Lung microvascular endothelial cell (primary cell): ENCODE data around the gene KCNT2. TPM values are rescaled to one million over a fixed set of nuclear protein-coding genes. Genes with fewer than 3 reads are reported as not detected.
"Not testable (repeated sequence)": the region's sequence is repeated elsewhere in the genome, so short reads cannot be mapped to it uniquely, and the experiment has no call there.

Source experiments
- DNase-seq, 2 donors: peaks; one replicate each; pipeline versions ENCODE4 v3.0.0 to v3.0.0-alpha.2; 2010; ENCODE audit warnings: low read depth in 2 of 2
- total RNA-seq: library from RNA; depleted of rRNA; stranded (reverse); fragments of >200 nt; gene quantifications from 2 replicates; pipeline ENCODE4 v1.2.1, GENCODE V29; 2014

KCNT2 gene
- total RNA-seq, 1 donor from 2014 or later: under 0.01 TPM

GRCh38 chr1:196516373-196516772 lies 91.9 kb downstream of the KCNT2 start:
- no peak for DNase-seq

DNA sequence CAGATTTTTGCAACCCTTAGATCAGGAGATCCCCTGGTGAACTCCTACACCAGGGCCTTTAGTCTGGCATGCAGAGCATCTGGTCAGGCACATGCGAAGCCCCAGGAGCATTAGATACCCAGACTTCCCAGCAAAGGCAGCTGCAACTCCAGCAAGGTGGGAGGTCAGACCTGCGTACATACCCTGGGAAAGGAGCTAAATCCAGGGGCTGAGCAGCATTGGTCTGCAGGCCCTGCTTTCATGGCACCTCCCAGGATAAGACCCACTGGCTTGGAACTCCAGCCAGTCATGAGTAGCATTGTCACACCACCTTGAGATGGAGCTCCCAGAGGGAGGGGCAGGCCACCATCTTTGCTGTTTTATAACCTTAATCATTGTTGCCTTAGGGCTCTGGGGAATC lies 92.3 kb downstream of the KCNT2 start:
- no peak for DNase-seq

- no peak for DNase-seq
Measured at GRCh38 chr1:196513821-196514220, 94.4 kb downstream of the KCNT2 start.

DNA sequence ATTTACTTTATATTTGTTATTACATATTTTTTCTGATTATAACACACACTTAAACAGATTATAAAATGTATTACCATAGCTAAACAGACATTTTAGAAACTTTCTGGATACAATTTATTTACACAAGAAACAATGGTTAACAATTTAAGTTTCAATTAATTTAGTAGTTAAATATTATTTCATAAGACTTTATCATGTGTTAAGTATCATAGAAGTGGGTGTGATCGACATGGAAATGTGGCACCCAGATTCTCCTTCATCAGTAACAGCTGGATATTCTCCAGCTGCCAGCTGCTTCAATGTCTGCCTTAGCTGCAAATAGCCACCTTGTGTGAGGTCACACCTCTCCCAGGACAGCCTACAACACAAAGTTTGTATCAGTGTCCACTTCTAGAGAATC lies 97.8 kb downstream of the KCNT2 start:
- no peak for DNase-seq

DNA sequence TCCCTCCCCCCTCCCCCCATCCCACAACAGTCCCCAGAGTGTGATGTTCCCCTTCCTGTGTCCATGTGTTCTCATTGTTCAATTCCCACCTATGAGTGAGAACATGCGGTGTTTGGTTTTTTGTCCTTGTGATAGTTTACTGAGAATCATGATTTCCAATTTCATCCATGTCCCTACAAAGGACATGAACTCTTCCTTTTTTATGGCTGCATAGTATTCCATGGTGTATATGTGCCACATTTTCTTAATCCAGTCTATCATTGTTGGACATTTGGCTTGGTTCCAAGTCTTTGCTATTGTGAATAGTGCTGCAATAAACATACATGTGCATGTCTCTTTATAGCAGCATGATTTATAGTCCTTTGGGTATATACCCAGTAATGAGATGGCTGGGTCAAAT lies 104.0 kb downstream of the KCNT2 start:
- not testable (repeated sequence) for DNase-seq

- DNase-seq: no peak
Measured at GRCh38 chr1:196502437-196502836, 105.8 kb downstream of the KCNT2 start.

DNA sequence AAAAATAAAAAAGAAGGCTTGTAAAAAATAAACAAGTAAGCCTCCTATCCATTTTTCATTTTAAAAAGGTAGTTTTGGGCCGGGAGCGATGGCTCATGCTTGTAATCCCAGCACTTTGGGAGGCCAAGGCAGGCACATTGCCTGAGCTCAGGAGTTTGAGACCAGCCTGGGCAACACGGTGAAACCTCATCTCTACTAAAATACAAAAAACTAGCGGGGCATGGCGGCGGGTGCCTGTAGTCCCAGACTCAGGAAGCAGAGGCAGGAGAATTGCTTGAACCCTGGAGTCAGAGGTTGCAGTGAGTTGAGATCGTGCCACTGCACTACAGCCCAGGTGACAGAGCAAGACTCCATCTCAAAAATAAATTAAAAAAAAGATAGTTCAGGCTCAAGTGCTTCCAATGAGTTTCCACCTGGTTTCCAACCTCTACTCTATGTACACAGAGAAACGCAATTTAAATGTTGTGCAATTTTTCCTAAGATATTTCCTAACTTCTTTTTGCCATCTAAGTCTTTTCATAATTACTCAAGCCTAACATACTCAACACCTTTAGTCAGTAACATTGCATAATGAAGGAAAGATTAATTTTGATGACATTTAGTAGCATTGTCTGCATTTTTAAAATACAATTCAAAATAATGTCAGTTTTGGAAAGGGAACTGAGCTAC lies 106.3 kb downstream of the KCNT2 start:
- DNase-seq: no peak

- DNase-seq: no peak
Measured at GRCh38 chr1:196497817-196498216, 110.4 kb downstream of the KCNT2 start.

GRCh38 chr1:196494766-196495165 lies 113.5 kb downstream of the KCNT2 start:
- no peak for DNase-seq

- no peak for DNase-seq
Measured at GRCh38 chr1:196493881-196494280, 114.4 kb downstream of the KCNT2 start.

DNA sequence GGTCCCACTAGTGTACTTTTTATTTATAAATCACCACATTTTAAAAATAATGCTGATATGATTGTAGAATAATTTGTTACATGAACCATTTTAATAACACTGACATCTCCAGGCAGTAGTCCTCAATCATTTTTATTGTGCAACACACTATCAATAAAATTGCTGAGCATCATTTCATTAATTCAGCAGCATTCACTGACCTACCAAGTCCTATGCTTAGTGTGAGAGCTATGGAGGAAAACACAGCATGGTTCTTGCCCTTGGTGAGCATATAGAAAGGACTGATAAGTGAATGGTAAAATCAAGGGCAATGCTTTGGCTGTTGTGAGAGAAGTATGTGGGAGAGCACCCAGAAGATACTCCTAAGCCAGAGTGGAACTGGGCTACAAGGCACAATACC lies 119.7 kb downstream of the KCNT2 start:
- no peak for DNase-seq

- DNase-seq: peak in 1 of 2 donors; percentile 73
Measured at GRCh38 chr1:196486346-196486745, 121.9 kb downstream of the KCNT2 start.

- DNase-seq: no peak
Measured at GRCh38 chr1:196481616-196482015, 126.6 kb downstream of the KCNT2 start.

DNA sequence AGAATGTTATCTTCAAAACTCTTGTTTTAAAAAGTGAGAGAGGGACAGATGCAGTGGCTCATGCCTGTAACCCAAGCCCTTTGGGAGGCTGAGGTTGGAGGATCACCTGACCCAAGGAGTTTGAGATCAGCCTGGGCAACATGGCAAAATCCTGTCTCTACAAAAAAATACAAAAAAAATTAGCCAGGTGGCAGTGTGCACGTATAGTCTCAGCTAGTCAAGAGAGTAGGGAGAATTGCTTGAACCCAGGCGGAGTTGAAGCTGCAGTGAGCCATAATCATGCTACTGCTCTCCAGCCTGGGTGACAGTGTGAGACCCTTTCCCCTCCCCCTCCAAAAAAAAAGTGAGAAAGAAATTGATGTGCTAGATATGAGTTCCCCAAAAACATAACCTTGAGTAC lies 131.0 kb downstream of the KCNT2 start:
- DNase-seq: no peak

DNA sequence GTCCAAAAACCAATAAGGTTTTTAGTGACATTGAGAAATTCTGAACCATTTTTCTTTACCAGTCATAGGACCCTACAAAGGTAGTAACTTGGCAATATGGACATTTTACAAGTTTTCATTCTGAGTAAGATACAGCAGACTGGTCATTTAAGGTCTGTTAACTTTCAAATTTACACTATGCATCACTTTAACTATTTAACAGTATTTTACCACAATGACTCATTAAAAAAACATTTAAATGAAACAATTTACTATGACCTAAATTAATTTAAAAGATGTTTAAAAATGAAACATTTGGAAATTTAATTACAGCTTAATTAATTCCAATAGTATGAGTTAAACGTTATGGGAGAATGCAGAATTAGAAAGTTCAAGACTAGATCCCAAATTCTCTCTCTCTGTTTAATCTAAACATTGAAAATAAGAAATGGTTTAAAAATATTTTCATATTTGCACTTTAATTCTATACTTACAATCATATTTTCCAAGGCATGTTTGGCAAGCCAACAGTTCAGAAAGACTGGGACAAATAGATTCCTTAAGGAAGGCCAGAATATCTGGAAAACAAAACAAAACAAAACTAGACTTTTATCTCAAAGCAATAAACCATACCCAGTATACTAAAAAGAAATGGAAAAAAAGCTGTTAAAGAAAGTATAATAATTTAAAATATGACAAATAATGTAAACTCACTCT lies 140.9 kb downstream of the KCNT2 start:
- DNase-seq: no peak

DNA sequence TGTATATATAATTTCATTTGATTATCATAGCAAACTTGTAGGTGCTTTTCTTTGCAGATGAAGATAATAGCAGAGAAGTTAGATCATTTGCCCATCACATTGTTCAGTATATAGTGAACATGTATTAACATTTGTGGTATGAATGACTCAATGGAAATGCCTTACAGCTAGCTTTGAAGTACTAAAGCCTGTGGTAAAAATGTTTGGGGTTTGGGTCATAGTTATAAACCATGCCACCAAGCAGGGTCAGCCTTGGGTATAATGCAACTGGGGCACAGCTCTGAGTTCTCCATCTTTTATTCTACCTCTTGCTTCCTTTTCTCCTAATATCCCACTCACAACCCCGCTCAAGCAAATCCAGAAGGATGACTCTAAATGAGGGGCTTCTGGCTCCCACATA lies 141.6 kb downstream of the KCNT2 start:
- no peak for DNase-seq

- no peak for DNase-seq
Measured at GRCh38 chr1:196466166-196466565, 142.1 kb downstream of the KCNT2 start.

GRCh38 chr1:196464480-196464941 lies 143.7 kb downstream of the KCNT2 start:
- DNase-seq: no peak

- DNase-seq: no peak
Measured at GRCh38 chr1:196462086-196462485, 146.2 kb downstream of the KCNT2 start.

DNA sequence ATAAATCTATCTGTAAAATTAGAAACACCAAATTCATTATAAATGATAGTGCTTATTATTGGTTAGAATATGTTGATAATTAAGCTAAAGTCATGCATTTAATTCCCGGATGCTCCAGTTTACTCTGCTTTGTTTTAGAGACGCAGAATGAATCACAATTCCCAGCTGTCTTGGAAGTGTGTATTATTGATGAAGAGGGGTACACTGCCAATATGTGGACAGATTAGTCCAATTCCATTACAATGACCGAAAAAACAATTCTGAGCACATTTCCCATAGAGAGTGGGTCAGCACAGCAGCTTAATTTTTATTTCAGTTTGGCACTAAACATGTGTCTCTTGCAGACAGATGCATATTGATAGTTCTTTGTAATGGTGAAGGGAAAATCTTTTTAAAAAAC lies 146.7 kb downstream of the KCNT2 start:
- DNase-seq: no peak

DNA sequence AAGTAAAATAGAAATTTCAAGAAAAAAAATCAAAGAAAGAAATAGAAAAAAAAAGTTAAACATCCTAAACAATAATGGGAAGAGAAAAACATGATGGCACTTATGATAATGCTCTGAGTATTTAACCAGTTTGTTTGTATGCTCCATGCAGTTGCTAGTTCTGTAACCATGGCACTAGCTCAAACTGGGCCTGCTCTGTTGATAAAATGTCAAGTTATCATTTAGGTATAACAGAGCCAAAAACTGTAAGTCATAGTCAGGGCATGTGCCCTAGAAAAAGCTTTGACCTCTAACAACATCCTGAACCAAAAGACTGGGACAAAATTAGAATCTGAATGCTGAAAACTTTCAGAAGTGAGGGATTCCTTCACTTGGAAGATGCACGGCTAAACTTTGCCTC lies 148.9 kb downstream of the KCNT2 start:
- DNase-seq: no peak

DNA sequence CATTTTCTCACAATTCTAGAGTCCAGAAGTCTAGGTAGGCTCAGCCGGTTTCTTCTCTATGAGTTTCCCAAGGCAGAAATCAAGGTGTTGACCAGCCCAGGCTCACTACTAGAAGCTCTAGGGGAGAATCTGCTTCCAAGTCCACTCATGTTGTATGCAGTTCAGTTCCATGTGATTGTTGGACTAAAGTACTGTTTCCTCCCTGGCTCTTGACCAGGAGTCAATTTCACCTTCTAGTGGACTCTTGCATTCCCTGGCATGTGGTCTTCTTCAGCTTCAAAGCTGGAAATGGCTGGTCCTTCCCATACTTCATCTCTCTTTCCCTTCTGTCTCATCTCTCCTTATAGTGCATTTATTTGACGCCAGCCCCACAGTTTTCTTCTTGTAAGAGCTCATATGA lies 153.4 kb downstream of the KCNT2 start:
- DNase-seq: no peak

GRCh38 chr1:196451103-196451502 lies 157.1 kb downstream of the KCNT2 start:
- no peak for DNase-seq
